Ammon's horn (tissue), 1 donor: ENCODE data around the gene HDDC3.

Experiments
- DNase-seq: peaks from one replicate; pipeline ENCODE4 v3.0.0-alpha.2; 2016; ENCODE audit warnings: low spot score

HDDC3 gene

DNA sequence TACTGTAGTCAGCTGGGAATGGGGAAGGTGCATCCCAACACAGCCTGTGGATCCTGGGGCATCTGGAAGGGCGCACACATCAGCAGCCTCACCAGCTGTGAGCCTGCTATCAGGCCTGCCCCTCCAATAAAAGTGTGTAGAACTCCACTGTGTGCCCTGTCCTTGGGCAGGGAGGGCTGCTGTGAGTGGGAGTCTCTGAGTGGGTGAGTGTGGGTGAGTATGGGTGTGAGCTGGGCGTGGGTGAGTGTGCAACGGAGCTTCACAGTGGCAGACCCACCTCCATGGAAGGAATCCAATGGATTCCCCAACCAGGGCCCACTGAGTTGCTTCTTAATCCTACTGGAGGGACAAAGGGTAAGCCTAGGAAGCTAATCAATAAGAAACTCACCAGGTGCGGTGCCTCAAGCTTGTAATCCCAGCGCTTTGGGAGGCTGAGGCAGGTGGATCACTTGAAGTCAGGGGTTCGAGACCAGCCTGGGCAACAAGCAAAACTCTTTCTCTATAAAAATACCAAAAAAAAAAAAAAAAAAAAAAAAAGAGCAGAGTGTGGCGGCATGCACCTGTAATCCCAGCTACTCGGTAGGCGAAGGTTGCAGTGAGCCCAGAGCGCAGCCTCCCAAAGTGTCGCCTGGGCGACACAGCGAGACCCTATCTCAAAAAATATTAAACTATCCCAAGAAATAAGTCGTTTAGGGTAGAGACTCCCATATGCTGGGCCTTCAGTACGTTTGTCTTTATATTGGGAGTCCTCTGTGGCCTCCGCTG, 21.8 kb upstream of the HDDC3 start:
- DNase-seq = no peak

- no peak for DNase-seq
These were observed 20.7 kb upstream of the HDDC3 start for GRCh38 chr15:90952901-90953677.

DNA sequence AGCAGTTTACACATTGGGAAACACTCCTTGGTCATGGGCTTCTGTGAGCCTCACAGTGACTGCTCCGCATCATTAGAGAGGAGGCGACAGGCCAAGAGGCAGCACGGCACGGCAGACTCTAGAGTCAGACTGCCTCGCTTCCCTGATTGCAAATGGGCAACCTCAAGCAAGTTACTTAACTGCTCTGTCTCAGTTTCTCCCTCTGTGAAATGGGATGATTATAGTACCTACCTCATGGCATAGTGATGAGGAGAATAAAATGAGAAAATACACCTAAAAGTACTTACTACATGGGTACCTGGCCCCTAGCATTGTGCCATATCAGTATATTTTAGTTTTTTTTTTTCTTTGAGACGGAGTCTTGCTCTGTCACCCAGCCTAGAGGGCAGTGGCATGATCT, 18.3 kb upstream of the HDDC3 start:
- DNase-seq = no peak

DNA sequence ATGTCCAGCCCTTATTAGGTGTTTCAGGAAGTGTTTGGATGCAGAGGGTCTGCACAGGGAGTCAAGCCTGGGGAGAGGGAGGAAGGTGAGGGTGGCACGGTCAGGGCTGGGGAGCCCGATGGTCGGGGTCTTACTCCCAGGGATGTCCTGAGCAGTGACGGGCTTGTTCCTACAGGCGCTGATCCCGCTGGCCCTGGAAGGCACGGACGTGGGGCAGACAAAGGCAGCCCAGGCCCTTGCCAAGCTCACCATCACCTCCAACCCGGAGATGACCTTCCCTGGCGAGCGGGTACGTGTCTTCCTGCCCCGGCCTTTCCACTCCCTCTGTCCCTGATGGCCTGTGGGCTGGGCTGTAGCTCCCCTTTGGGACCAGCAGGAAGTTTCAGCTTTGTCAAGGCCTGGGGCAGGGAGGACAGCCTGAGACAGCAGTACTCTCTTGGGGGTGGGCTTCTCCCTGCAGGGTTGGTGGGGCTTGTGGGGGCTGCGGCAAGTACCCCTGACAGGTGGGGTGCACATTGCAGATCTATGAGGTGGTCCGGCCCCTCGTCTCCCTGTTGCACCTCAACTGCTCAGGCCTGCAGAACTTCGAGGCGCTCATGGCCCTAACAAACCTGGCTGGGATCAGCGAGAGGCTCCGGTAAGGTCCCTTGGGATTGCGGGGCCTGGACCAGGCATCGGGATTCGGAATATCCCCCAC, 17.8 kb upstream of the HDDC3 start:
- DNase-seq = no peak

- DNase-seq = no peak
These were observed 16.2 kb upstream of the HDDC3 start for GRCh38 chr15:90948506-90948905.

- DNase-seq = no peak
These were observed 15.4 kb upstream of the HDDC3 start for GRCh38 chr15:90947577-90948357.

GRCh38 chr15:90946941-90947576, 14.7 kb upstream of the HDDC3 start:
- no peak for DNase-seq

- DNase-seq = no peak
These were observed 14.2 kb upstream of the HDDC3 start for GRCh38 chr15:90946538-90946937.

DNA sequence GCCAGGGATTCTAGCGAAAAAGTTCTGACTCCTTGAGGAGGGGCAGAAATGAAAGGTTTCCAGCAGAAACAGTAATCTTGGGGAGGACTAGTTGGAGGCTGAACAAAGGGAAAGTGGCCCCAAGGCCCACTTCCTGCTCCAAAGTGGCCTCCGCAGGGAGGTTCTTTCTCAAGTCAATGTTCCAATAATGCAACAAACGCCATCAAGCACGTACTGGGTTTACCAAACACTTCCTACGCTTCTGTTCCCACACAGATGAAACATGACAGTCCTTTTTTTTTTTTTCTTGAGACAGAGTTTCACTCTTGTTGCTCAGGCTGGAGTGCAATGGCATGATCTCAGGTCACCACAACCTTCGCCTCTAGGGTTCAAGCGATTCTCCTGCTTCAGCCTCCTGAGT, 12.7 kb upstream of the HDDC3 start:
- DNase-seq = no peak

GRCh38 chr15:90942354-90943120, 10.2 kb upstream of the HDDC3 start:
- no peak for DNase-seq

DNA sequence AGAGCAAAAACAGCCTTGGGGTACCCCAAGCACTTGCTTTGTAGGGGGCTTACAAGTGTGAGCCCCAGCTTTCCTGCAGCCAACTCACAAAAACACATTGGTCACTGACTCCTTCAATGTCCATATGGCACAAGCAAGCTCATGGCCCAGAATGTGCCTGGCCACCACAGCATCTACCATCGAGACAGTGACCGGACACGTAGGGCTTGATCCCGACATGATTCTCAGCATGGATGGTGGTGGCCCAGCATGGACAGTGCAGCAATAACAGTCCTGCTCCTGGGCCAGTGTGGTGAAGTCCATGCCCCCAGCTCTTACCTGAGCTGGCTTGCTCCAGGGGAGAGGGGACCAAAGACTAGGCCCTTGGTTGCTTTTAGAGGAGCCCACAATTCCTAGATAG, 8.7 kb upstream of the HDDC3 start:
- no peak for DNase-seq

- DNase-seq = no peak
These were observed 7.4 kb upstream of the HDDC3 start for GRCh38 chr15:90939756-90940155.

DNA sequence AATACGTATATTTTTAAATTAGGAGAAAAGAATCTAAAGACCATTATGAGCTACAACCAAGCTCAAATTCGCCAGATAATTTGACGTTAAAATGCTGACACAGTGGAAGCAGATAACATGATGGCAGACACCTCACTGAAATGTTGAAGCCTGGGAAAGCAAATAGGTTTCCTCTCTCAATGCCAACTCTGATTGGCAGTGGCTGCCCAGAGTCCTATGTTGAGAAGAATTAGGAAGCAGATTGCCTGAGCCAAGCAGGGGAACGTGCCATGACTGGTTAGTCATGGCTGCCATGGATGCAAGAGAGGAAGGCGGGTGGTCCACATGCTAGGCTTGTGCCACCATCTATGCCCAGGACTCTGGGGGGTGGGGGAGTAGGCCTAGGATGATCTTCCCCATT, 5.9 kb upstream of the HDDC3 start:
- no peak for DNase-seq

- DNase-seq = no peak
These were observed 4.5 kb upstream of the HDDC3 start for GRCh38 chr15:90936823-90937222.

DNA sequence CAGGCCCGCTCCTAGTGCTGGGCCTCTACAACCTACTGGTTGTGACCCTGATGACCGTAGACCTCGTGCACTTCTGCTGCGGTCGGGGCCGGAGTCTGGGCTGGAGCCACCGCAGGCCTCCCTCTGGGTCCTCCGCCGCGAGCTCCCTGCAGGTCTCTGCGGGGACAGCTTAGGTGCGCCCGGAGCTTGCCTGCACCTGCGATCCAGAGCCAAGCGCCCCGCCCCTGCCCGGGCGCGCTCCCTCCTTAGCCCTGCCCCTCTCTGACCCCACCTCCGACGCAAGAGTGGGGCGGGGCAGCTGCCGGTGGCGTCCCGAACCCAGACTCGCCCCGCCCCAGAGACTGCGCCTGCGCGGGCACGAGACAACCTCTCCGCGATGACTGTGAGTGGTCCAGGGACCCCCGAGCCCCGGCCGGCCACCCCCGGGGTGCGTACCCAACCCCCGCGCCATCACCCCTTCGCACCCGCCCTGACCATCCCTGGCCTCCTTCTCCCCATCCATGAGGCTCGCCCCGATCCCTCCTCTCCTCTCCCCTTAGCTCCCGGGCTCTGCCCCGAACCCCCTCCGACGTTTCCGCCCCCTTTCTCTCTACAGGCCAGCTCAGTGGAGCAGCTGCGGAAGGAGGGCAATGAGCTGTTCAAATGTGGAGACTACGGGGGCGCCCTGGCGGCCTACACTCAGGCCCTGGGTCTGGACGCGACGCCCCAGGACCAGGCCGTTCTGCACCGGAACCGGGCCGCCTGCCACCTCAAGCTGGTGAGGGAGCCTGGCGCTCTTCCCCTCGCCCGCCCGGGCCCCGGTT, 2.8 kb upstream of the HDDC3 start, which contains the start of gene UNC45A:
Gene UNC45A (plus strand): TSS at position 337 of the 803 bp plus-strand sequence. CDS start 40 bp downstream, at position 377.
- DNase-seq = peak; percentile 94

- peak; percentile 92 for DNase-seq
These were observed 2.1 kb upstream of the HDDC3 start for GRCh38 chr15:90934256-90934948.

DNA sequence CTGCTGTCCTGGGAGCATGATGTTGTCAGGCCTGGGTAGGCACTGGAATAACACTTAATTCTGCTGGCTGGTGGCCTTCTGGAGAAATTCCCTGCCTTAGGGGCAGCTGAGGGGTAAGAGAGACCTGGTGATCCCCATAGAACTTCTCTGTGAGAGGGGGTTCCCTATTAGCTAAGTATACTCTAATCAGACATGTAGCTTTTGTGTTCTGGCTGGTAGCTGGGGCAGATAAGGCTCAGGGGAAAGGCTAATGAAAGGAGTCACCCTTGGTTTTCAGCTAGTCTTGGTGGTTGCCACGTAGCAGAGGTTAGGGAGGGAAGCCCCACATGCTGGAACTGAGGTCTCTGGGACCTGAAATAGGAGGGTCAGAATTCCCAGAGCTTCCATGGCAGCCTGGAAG, 952 bp upstream of the HDDC3 start:
- DNase-seq = no peak

GRCh38 chr15:90932660-90932991, 277 bp upstream of the HDDC3 start:
- DNase-seq = no peak

DNA sequence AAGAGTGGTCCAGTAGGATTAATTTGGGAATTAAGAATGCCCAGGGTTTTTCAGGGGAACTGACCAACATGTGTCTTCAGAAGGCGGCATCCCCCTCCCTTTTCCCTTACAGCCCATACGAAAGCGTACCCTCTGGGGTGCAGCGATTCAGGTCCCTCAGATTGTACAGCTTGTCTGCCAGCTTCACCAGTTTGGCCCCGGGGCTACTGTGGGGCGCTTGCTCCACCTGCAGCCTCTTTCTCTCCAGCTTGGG, 848 bp downstream of the HDDC3 start:
- DNase-seq = no peak
